NCI-H69 (cell line): ENCODE results near the gene SOX1.
A peak's percentile ranks its signal among the peaks of the same experiment; 100 is the strongest.

Source experiments
- DNase-seq: peaks from one replicate; lab custom pipeline; 2025; lab: John Stamatoyannopoulos, UW

The SOX1 gene

GRCh38 chr13:112072534-112073244 lies 5.7 kb downstream of the SOX1 start:
- DNase-seq, result peak; percentile 96

GRCh38 chr13:112073245-112074138 lies 6.5 kb downstream of the SOX1 start:
- DNase-seq, result peak; percentile 75

DNA sequence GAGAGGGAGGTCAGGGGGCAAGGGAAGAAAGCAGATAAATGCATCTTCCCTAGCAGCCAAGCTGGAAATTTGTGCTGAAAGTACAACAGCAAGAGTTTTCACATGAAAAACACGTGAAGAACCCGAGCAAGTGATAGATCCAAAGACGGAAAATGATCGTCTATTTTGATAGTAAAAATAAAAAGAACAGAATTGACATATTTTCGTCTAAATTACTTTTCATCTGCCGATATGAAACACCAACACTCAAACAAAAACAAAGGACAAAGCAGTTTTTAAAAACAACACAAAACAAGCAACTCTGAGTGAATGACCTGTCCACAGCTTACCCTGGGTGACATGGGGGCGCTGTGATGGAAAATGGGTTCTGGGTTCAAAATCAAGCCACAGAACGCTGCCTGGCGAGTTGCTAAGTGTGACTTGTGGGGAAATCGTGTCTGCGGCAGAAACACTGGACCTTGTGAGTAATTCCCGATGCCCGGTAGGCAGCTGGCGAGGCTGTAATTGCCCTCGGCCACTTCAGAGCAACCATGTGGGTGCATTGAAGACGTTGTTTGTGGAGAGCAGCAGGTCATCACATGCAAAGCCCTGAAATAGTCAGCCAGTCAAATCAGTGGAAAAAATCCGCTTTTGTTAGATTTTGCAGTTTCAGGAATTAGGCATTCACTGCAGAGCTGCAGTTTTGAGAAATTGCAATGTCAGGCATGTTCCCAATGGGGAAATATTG lies 7.4 kb downstream of the SOX1 start:
- DNase-seq, result no peak

GRCh38 chr13:112077729-112078128 lies 10.8 kb downstream of the SOX1 start:
- DNase-seq, result no peak

DNA sequence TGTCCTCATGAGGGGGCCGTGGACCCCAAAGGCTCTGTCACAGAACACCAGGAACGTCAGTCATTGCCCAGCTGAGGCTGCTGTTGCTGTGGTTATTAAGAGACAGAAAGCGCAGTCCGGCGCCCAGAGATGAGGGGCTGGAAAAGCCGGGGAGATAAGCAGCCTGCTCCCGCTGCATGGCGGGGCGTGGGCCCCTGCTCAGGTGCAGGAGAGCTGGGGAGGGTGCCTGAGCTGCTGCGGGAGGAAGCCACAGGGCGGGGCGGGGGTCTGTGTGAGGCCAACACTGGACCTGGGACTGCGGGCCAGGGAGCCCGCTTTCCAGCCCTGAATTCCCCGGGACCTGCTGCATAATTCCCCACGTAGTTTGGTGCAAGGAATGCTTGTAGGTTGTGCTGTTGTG lies 11.3 kb downstream of the SOX1 start:
- DNase-seq, result no peak

DNA sequence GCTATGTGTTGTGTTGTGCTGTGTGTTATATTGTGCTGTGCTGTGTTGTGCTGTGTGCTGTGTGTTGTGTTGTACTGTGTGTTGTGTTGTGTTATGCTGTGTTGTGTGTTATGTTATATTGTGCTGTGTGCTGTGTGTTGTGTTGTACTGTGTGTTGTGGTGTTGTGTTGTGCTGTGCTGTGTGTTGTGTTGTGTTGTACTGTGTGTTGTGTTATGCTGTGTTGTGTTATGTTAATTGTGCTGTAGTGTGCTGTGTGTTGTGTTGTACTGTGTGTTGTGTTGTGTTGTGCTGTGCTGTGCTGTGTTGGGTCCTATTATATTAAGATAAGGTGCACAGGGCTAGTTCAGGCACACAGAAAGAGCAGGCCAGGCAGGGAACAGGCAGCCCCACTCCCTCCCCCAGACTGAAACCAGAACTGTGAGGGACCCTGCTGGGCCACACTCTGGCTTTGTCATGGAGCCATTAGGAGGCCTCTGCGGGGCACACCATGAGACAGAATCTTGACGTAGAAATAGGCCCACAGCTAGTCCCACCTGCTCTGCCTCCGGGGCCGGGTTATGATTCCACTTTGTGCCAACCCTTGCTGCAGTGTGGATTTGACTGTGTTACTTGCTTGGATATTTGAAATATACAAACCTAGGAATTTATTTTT lies 12.1 kb downstream of the SOX1 start:
- DNase-seq, result peak; percentile 81

DNA sequence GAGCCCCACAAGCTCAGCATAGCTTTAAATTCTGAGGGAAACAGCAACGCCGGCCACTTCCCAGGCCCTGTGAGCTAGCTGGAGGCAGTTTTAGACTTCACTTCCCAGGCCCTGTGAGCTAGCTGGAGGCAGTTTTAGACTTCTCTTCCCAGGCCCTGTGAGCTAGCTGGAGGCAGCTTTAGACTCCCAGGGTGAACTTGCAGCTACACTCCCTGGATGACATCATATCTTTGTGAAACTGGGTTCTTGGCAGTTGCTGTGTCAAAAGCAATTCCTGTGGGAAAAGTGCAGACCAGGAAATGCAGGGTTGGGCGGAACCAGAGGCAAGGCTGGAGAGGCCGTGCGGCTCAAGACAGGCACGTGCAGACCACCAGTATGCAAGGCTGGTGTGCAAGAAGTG lies 12.7 kb downstream of the SOX1 start:
- DNase-seq, result peak; percentile 84

DNA sequence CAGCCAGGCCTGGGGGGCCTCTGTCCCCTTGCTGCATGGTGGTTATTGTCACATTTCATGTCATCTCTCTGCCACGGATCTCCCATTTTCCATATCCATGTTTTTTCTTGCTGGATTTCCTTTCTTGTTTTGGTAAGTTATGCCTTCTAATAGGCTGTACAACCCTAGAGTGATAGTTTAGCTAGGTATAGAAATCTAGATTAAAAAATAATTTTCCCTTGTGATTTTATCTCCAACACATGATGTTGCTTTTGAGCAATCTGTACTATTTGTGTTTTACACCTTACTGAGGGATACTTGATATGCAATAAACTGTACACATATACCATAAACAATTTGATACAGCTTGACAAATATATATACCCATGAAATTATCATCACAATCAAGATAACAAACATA lies 17.0 kb downstream of the SOX1 start:
- no peak for DNase-seq

DNA sequence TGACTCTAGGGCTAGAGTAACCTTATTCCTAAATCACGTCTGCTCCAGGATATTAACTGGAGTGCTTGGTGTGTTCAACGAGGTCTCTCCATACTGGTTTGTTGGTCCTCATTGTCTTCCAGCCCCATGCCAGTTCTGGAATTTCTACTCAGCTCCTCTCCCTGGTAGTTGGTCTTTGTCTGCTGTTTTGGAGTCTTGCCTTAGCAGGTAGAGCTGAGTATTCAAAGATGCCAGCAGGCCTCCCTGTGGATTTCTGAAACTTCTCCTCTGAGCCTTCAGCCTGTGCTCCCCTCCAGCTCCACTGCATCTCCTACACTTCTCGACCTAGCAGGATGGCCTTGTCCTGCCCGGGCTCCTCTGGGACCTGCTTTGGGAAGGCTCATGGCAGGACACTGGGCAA lies 25.5 kb downstream of the SOX1 start:
- DNase-seq, result no peak

DNA sequence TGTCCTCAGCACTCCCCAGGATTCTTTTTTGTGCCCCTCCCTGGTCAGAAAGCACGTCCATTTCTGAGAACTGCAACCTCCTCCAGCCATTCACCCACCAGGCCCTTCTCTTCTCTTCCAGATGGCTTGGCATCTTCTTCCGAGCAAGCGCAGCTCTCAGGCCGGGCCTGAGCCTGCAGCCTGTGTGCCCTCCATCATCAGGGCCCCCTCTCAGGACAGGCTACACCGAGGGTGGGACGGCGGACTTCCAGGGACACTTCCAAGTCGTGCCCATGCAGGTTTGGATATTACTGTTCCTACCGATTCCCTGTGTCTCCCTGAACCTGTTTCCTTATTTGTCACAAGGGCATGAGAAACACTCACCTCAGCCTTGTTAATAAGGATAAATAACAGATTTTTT lies 28.4 kb downstream of the SOX1 start:
- DNase-seq, result no peak

DNA sequence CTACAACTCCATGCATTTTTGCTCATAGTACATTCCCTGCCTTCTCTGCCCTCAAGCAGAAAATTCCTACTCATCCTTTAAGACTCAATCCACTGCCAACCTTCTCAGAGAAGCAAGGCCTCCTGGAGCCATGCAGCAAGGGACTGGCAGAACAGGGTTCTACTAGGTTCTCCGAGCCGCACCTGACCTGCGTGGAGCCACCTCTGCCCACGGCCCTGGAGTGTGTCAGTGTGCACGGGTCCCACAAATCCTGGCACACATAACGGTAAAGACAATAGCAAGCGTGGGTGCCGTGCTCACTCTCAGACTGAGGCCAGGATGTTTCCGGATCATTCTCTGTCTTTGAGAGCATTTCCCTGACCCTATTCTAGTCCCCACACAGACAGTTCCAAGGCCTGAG lies 30.0 kb downstream of the SOX1 start:
- no peak for DNase-seq

GRCh38 chr13:112097770-112098169 lies 30.8 kb downstream of the SOX1 start:
- no peak for DNase-seq

DNA sequence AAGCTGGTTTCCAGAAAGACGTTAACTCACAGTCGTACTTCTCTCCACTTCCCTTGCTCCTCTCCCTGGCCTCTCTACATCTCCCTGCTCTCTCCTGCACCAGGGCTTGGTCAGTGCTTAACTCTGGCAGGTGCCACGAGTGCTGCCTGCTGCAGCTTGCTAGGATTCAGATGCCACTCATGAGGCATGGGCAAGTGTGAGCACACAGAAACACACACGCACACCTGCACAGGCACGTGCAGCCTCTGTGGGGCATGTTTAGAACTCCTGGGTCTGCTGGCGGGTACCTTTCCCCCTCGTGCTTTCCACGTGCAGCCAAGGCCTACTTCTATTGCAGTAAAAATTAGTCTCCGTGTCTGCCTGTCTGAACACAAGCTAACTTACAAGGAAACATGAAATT lies 31.8 kb downstream of the SOX1 start:
- DNase-seq, result no peak

DNA sequence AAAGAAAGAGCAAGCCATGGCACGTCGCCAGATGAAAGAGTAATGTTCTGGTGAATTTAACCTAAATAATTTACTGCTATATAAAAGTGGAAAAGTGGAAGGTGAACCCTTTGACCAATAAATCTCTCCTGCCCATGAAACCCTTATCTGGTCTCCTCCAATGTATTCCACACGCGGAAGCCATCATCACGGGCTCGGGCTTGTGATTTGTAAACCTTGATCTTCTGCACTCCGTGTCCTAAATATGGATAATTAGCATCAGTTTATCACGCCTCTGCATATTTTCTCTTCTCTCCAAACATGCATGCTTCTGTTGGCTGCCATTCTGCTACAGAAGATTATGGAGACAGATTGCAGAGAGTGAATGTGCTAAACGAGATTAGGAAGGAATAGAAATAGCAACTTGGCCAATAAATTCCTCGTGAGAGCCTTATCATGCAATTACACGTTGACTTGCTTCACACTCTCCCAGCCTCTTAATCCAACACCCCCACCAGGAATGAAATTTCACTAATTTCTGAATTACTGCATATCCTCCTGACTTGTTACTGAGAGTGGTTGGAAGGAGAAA lies 34.5 kb downstream of the SOX1 start:
- DNase-seq, result no peak

GRCh38 chr13:112102243-112102642 lies 35.3 kb downstream of the SOX1 start:
- DNase-seq, result peak; percentile 78

DNA sequence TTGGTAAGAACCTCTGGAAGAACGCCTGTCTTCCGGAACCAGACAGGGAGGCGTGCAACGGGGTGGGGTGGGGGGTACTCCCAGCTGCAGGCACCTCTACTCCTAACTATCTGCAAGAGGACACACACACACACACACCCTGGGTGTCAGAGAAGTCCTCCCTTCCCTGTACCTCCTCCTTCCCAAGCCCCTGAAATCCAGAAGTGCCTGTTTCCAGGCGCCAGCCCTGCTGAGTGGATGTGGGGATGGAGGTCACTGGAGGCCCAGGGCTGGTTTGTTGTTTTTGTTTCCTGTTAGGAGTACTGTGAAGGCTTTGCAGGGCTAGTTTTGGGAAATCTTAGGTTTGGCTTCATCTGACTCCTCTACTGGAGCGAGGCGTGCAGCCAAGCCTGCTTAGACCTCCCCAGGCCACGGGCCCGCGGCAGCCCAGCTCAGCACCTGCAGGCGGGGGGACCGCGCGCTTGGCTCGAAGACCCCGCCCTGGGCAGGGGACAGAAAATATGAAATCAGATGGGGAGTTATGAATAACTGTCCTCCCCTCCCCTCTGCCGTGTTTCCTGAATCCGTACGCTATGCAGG lies 36.4 kb downstream of the SOX1 start:
- no peak for DNase-seq

DNA sequence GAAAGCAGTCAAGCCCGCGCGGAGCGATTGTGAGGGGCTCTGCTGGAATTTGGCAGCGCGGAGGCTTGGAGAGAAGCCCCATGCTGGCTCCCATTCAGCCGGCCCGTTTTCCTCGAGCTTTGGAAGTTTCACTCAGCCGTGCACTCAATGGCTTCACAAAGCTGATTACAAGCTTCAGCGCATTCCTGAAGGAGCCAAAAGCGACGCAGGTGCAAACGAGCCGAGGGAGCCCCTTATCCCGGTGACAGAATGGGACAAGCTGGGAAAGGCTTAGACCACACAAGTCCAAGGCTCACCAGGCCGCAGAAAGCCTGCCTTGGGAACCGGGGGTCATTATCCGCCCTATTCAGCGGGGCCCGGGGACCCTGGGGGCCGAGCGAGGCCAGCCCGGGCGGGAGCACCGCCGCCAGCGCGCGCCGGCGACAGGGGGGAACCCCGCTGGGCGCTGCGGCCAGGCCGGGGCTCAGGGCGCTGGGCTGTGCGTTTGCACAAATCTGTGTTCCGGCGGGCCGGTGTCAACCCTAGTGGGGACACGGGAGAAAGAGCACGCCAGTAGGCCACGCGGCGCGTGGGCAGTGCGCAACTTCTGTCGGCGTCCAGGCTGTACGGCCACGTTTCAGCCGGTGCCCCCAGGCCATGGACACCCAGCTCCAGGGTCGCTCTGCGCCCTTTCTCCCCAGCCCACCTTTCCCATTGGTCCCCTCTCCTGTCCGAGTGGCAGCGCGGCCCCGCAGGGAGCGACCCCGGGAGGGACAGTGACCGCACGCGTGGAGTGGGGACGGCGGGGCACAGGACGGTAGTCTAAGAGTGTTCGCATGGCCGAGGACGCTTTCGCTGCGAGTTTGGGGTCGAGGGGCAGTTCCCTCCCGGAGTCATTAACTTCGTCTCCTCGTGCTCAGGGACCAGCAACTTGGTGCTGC lies 37.3 kb downstream of the SOX1 start:
- DNase-seq, result no peak

DNA sequence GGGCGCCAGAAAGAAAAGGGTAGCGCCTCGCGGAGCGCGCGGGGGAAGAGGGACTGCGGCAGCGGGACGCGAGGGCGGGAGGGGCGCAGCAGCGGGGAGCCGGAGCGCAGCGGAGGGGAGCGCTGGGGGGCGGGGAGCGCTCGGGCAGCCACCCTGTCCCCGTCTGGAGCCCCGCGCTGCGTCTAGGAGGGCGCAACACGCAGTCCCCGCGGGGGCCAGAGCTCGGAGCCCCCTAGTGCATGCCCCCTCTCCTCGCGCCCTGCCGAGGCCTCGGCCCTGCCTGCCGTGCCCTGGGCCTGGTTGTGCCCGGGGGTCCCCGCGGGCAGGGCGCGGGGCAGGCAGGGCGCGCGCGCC lies 37.9 kb downstream of the SOX1 start:
- no peak for DNase-seq

GRCh38 chr13:112105244-112105681 lies 38.3 kb downstream of the SOX1 start:
- DNase-seq, result no peak

DNA sequence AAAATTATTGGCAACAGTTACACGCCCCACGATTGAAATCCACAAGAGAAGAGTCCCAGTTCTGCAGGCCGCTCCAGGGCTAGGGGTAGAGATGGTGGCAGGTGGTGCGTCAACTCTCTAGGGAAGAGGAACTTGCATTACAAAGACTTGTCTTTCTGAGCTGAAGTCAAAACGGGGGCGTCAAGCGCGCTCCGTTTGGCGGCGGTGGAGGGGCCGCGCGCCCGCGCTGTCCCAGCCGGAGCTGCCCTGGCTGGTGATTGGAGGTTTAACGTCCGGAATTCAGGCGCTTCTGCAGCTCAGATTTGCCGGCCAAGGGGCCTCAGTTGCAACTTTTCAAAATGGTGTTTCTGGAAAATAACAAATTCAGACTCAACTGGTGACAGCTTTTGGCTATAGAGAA lies 38.9 kb downstream of the SOX1 start:
- DNase-seq, result no peak
